ENCODE results near the gene SAT2.
A peak's percentile ranks its signal among the peaks of the same experiment; 100 is the strongest.
"Not testable (repeated sequence)": the region's sequence is repeated elsewhere in the genome, so short reads cannot be mapped to it uniquely, and the experiment has no call there.

The SAT2 gene

DNA sequence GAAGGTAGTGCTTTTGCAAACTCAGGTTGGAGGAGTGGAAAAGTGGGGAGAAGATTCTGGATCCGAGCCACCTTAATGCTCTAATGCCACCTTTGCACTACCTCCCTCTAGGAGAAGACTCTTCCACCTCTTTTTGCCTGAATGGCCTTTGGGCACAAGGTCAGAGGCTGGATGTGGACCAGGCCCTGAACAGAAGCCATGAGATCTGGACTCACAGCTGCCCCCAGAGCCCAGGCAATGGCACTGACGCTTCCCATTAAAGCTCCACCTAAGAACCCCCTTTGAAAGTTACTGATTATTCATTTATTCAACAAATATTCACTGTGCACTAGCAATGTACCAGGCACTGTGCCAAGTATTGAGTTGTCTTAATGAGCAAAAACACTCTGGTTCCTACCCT, 5.5 kb upstream of the SAT2 start:
- DNase-seq (ENCODE audit: low read depth), result no peak

DNA sequence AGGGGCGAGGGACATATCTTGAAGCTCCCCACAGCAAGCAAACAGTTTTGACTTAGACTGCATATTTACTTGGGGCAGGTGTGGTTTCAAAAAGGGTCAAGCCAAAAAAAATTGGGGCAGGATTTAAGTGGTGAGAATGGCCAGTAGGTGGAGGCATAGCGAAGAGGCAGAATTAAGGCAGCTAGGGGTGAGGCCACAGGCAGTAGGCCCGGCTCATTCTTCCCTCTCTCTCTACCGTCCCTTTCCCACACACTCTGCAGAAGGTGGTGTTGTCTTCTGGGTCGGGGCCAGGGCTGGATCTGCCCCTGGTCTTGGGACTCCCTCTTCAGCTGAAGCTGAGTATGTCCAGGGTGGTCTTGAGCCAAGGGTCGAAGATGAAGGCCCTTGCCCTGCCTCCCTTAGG, 4.9 kb upstream of the SAT2 start:
- DNase-seq (ENCODE audit: low read depth), result peak; percentile 44

- DNase-seq (ENCODE audit: low read depth), result no peak
Observed at GRCh38 chr17:7631398-7632380, 4.1 kb upstream of the SAT2 start.

- DNase-seq (ENCODE audit: low read depth), result no peak
Observed at GRCh38 chr17:7629939-7630571, 2.4 kb upstream of the SAT2 start, which contains the start of gene SHBG. Gene SHBG, plus strand, starts transcription at chr17:7630135. Its CDS starts 38 bp downstream, at chr17:7630173.

DNA sequence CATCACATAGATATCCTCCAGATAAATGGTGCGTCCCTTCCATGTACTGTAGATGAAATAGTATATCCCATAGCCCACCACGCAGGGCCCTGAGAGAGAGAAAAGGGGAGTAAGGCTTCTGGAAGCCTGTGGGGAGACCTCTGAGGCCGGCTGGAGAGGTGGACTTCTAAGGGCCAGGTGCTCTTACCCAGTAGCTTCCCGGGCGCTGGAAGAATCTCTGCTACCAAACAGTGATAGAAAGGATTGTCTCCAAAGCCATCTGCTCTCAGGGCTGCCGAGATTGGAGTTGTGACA, 718 bp downstream of the SAT2 start:
- no peak for DNase-seq (ENCODE audit: low read depth)

DNA sequence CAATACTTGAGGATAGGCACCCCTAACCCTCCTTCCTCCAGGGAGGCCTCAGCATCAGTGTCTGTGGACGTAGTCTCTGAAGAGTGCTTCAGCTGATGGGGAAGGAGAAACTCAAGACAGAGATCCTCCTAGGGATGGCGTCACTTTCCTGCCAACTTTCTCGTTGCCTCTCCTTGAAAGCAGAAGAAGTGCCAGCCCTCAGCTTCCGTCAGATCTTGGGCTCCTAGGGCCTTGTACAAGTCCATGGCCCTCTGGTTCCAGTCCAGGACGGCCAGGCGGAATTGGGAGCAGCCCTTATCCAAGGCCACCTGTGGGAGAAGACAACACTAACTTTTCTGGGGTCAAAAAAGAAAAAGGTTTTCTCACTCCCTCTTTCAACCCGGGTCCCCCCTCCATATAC, 1.3 kb downstream of the SAT2 start:
- no peak for DNase-seq (ENCODE audit: low read depth)

- DNase-seq (ENCODE audit: low read depth), result not testable (repeated sequence)
Observed at GRCh38 chr17:7625749-7626148, 1.9 kb downstream of the SAT2 start.

- no peak for DNase-seq (ENCODE audit: low read depth)
Observed at GRCh38 chr17:7623661-7624060, 4.0 kb downstream of the SAT2 start.

DNA sequence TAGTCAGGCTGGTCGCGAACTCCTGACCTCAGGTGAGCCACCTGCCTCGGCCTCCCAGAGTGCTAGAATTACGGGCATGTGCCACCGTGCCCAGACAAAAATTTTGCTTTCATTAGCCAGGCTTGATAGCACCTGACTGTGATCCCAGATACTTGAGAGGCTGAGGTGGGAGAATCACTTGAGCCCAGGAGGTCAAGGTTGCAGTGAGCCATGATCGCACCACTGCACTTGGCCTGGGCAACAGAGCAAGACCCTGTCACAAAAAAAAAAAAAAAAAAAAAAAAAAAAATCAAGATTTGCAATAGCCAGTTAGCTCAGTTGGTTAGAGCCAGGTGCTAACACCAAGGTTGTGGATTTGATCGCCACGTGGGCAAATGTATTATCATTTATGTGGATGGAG, 6.8 kb downstream of the SAT2 start:
- no peak for DNase-seq (ENCODE audit: low read depth)

GRCh38 chr17:7618608-7619007, 9.0 kb downstream of the SAT2 start:
- no peak for DNase-seq (ENCODE audit: low read depth)

- DNase-seq (ENCODE audit: low read depth), result no peak
Observed at GRCh38 chr17:7615265-7615747, 12.3 kb downstream of the SAT2 start.

DNA sequence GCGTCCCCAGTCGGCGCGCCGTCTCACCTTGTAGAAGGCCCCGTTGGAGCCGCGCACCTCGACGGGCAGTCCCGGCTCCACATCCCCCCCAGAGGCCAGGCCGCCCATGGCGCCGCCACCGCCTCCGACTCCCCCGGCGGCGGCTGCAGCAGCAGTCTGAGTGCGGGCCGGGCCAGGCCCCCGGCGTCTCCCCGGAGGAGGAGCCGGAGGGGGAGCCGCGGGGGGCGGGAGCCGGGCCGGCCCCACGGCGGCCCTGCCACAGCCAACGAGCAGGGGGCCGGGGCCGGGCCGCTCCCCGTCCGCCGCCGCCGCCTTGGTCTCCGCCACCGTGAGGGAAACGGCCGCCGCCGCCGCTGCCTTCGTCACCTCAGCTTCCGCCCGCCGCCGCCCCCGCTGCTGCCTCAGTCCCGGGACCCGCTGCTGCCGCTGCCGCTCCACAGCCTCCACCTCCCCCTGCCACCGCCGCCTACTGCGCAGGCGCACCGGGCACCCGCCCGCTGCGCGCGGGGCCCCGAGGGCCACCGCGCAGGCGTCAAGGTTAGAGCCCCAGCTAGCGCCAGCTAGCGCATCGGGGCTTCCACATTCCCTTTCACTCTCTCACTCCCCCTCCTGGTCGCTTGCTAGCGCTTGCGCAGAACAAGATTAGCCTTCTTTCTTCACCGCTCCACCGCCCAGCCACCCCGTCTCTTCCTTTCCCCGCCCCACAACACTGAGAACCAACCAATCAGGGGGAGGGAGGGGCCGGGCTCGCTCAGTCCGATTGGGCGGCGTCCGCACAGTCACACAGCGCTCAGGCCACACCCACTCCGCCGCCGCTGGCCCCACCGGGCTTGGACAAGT, 13.0 kb downstream of the SAT2 start, which contains the start of gene FXR2:
Gene FXR2 (minus strand): TSS at position 473 of the 840 bp plus-strand sequence. CDS start 365 bp downstream, at position 108.
- DNase-seq (ENCODE audit: low read depth), result peak; percentile 100

GRCh38 chr17:7613769-7614424, 13.7 kb downstream of the SAT2 start:
- DNase-seq (ENCODE audit: low read depth), result no peak

GRCh38 chr17:7612294-7612640, 15.4 kb downstream of the SAT2 start:
- DNase-seq (ENCODE audit: low read depth), result peak; percentile 29

DNA sequence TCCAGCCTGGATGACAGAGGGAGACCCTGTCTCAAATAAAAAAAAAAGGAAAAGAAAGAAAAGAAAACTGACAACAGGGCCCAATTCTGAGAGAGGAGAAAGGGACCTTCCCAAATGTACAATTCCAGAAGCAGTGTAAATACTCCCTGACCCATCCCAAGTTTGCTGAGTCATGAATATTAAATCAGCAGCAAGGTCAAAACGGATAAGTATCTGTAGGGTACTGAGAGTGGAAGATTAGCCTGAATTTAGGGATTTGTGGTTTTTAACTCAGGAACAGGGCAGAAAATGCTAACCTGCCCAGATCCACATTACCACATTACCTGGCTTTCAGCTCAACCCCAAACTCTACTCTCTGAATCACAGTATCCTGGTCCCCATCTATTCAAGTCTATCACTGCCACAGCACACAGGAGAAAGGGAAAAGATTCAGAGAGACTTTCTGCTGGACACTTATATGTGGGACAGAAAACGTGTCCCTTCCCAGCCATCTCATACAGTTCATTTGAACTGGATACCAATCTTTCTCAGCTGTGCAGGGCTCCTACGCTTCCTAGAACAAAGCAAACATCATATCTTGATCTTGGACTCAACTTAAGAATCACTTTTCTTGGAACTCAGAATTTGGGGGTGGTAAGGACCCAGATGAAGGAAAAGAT, 15.9 kb downstream of the SAT2 start:
- DNase-seq (ENCODE audit: low read depth), result no peak

DNA sequence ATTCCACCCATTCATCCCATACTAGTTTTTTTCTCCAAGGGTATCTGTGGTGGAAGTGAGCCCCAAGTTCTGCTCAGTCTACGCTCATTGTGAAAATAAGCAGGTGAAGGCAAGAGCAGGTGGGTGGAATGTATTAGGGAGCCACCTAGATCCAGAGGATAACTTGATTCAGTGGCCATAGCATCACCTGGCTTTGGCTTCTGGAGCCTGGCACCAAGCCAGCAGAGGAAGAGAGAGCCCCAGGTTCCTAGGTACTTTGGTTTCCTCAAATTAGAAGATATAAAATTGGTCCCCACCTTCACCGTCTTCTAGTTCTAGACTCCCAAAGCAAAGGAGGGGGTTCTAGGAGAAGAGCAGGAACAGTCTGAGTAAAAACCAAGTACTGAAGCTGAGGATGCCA, 17.0 kb downstream of the SAT2 start:
- no peak for DNase-seq (ENCODE audit: low read depth)

- no peak for DNase-seq (ENCODE audit: low read depth)
Observed at GRCh38 chr17:7606280-7606679, 21.3 kb downstream of the SAT2 start.

DNA sequence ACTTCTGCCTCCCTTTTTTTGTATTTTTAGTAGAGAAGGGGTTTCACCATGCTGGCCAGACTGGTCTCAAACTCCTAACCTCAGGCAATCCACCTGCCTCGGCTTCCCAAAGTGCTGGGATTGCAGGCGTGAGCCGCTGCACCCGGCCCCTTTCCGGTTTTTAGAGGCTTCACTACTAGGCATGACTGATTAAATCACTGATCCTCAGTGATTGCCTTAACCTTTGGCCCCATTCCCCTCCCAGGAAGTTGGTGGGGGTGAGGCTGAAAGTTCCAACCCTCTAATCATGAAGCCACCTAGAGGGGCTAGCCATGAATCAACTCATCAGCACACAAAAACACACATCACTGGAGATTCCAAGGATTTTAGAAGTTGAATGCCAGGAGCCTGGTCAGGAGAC, 30.1 kb downstream of the SAT2 start:
- not testable (repeated sequence) for DNase-seq (ENCODE audit: low read depth)

DNA sequence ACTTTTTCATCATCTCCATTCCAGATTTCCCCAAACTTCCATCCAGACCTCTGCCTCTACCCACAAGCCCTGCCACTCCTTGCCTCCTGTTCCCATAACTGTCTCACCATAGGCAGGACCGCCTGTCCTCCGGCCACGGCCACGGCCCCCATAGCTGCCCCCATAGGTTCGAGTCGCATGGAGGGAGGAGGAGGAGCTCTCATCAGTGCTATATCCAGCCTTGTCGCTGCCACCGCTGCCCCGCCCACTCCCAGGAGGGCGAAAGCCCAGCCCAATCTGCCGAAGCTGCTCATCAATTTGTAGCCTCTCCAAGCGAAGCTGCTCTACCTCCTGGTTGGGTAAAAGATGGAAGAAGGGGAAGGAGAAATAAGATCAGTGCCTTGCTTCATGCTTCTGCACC, 34.3 kb downstream of the SAT2 start:
- no peak for DNase-seq (ENCODE audit: low read depth)

DNA sequence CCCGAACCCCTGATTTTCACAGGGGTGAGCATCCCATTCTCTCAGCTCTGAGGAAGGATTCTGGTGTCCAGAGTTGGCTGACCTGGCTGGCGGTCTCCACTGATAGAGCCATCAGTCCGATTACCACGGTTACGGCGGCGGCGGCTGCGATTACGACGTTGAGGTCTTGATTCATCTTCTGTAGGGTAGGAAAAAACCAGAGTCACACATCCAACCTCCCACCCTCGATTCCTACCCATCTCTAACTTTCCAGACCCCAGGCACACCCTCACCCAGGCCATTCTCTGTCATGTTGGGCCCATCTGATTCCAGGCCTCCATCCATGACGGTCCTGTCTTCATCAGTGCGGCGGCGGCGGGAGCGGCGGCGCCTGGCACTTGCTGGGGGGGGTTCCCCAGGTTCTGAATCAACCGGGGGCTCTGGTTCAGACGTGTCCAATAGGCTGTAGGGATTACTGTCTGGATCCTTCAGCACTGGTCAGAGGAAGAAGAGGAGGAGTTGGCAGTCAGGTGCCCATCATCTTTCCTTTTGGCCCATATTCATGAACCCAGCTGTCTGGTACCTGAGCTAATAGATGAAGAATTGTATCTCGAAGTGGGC, 35.1 kb downstream of the SAT2 start:
- no peak for DNase-seq (ENCODE audit: low read depth)

GRCh38 chr17:7591596-7591995, 36.0 kb downstream of the SAT2 start:
- no peak for DNase-seq (ENCODE audit: low read depth)

All from fibroblast of gingiva (primary cell).